Stimulated activated CD4-positive, alpha-beta T cell treated with anti-CD3 and anti-CD28 coated beads, TNF-alpha, amount 100 ng/mL, for 48 hours (primary cell): ENCODE results near the gene PCDHA5.
A peak's percentile ranks its signal among the peaks of the same experiment; 100 is the strongest.
"Not testable (repeated sequence)": the region's sequence is repeated elsewhere in the genome, so short reads cannot be mapped to it uniquely, and the experiment has no call there.

Source experiments
- DNase-seq, 3 donors: peaks; one replicate each; pipeline ENCODE4 v3.0.0-alpha.2; 2020; ENCODE audit warnings: low read depth in 3 of 3

The PCDHA5 gene

DNA sequence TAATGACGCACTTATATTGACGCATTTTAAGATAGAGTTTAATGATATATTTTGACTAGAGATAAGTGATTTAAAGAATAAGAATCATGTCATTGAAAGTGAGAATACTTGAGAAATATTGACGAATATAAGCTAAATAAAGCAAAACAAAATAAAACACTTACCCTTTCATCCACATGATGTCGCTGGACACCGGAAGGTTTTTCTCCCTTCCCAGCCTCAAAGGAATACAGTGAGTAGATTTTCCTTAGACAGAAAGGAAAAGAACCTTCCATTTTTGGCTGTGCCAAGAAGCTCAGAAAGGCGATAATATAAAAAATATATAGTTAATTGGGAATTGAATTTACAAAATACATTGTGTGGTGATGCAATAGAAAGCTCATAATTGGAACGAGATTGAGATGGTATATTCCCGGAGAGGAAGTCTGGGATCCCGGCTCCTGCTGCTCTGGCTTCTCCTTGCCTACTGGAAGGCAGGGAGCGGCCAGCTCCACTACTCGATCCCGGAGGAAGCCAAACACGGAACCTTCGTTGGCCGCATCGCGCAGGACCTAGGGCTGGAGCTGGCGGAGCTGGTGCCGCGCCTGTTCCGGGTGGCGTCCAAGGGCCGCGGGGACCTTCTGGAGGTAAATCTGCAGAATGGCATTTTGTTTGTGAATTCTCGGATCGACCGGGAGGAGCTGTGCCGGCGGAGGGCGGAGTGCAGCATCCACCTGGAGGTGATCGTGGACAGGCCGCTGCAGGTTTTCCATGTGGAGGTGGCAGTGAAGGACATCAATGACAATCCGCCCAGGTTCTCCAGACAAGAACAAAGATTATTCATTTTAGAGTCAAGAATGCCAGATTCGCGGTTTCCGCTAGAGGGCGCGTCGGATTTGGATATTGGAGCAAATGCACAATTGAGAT, at the start of gene PCDHA5:
PCDHA5 (plus strand) TSS at position 239 of the 906 bp plus-strand sequence.
- DNase-seq = peak in 1 of 3 donors; percentile 23

GRCh38 chr5:140780512-140780911, 40.9 kb upstream of the PCDHA5 start:
- DNase-seq = no peak

DNA sequence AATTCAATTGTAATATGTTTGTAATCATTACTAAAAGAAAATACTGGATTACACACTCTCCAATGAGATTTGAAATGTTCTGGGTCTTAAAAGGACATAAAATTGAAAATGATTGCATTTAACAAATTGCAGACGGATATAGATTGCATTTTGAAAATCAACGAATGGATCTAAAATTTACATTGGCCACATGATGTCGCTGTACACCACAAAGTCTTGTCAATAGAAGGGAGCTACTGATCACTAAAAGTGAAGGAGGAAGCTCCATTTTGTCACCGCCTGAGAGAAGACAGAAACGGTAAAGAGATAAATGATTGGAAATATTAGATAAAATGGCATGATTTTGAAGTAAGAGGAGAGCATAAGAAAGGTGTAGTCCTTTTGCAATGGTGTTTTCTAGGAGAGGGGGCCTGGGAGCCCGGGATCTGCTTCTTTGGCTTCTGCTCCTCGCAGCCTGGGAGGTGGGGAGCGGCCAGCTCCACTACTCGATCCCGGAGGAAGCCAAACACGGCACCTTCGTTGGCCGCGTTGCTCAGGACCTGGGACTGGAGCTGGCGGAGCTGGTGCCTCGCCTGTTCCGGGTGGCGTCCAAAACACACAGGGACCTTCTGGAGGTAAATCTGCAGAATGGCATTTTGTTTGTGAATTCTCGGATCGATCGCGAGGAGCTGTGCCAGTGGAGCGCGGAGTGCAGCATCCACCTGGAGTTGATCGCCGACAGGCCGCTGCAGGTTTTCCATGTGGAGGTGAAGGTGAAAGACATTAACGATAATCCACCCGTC, 35.3 kb upstream of the PCDHA5 start, which contains the start of gene PCDHA1:
PCDHA1 (plus strand) TSS at position 236 of the 782 bp plus-strand sequence.
- DNase-seq = no peak

DNA sequence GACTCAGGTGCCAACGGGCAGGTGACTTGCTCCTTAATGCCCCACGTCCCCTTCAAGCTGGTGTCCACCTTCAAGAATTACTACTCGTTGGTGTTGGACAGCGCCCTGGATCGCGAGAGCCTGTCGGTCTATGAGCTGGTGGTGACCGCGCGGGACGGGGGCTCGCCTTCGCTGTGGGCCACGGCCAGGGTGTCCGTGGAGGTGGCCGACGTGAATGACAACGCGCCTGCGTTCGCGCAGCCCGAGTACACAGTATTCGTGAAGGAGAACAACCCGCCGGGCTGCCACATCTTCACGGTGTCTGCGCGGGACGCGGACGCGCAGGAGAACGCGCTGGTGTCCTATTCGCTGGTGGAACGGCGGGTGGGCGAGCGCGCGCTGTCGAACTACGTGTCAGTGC, 34.0 kb upstream of the PCDHA5 start:
- not testable (repeated sequence) for DNase-seq

DNA sequence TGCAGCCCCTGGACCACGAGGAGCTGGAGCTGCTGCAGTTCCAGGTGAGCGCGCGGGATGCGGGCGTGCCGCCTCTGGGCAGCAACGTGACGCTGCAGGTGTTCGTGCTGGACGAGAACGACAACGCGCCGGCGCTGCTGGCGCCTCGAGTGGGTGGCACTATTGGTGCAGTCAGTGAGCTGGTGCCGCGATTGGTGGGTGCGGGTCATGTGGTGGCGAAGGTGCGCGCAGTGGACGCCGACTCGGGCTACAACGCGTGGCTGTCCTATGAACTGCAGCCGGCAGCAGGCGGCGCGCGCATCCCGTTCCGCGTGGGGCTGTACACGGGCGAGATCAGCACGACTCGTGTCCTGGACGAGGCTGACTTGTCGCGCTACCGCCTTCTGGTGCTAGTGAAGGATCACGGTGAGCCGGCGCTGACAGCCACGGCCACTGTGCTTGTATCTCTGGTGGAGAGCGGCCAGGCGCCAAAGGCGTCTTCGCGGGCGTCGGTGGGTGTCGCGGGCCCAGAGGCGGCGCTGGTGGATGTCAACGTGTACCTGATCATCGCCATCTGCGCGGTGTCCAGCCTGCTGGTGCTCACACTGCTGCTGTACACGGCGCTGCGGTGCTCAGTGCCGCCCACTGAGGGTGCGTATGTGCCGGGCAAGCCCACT, 33.4 kb upstream of the PCDHA5 start:
- not testable (repeated sequence) for DNase-seq

DNA sequence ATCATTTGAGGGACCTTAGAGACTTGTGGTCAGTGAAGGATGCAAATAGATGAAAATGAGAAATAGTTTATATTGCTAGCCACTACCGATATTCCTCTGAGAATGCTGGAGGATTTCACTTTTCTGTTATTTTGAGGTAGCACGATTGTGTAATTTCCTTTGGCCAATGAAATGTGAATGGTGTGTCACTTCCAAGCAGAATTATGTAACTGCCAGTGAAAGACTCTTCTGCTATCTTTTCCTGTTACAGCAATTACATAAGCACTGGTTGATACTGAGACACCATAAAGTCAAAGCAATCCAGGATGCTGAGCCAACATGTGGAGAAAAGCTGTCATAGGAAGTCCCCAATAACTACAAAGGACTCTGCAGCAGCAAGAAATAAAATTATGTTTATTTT, 30.3 kb upstream of the PCDHA5 start:
- DNase-seq = no peak

DNA sequence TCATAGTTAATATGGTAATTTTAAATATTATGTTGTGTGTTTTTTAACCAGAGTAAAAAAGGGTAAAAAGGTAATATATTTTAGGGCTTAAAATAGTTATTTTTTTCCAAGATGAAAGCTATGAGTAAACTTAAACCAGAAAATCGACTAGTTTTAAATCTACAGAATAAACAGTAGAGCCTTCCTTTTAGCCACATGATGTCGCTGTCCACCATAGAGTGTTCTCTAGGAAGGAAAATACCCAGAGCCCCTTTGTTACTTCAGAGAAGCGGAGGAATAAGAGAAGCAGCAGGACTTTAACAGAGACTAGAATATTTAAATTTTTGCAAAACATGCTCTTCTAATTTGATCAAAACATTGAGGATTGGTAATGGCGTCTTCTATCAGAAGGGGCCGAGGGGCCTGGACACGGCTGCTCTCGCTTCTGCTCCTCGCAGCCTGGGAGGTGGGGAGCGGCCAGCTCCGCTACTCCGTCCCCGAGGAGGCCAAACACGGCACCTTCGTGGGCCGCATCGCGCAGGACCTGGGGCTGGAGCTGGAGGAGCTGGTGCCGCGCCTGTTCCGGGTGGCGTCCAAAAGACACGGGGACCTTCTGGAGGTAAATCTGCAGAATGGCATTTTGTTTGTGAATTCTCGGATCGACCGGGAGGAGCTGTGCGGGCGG, 26.7 kb upstream of the PCDHA5 start, which contains the start of gene PCDHA2:
PCDHA2 (plus strand) TSS at position 258 of the 664 bp plus-strand sequence.
- DNase-seq = no peak

DNA sequence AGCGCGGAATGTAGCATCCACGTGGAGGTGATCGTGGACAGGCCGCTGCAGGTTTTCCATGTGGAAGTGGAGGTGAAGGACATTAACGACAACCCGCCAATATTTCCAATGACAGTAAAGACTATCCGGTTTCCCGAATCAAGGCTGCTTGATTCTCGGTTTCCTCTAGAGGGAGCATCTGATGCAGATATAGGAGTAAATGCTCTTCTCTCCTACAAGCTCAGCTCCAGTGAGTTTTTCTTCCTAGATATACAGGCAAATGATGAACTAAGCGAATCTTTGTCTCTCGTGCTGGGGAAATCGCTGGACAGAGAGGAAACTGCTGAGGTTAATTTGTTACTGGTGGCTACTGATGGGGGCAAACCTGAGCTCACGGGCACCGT, 26.2 kb upstream of the PCDHA5 start:
- no peak for DNase-seq

DNA sequence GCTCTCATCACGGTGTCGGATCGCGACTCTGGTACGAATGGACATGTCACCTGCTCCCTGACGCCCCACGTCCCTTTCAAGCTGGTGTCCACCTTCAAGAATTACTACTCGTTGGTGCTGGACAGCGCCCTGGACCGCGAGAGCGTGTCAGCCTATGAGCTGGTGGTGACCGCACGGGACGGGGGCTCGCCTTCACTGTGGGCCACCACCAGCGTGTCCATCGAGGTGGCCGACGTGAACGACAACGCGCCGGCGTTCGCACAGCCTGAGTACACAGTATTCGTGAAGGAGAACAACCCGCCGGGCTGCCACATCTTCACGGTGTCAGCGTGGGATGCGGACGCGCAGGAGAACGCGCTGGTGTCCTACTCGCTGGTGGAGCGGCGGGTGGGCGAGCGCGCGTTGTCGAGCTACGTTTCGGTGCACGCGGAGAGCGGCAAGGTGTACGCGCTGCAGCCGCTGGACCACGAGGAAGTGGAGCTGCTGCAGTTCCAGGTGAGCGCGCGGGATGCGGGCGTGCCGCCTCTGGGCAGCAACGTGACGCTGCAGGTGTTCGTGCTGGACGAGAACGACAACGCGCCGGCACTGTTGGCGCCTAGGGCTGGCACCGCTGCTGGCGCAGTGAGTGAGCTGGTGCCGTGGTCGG, 25.2 kb upstream of the PCDHA5 start:
- not testable (repeated sequence) for DNase-seq

DNA sequence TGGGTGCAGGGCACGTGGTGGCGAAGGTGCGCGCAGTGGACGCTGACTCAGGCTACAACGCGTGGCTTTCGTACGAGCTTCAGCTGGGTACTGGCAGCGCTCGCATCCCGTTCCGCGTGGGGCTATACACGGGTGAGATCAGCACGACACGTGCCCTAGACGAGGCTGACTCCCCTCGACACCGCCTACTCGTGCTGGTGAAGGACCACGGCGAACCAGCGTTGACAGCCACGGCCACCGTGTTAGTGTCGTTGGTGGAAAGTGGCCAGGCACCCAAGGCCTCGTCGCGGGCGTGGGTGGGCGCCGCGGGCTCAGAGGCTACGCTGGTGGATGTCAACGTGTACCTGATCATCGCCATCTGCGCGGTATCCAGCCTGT, 24.7 kb upstream of the PCDHA5 start:
- no peak for DNase-seq

DNA sequence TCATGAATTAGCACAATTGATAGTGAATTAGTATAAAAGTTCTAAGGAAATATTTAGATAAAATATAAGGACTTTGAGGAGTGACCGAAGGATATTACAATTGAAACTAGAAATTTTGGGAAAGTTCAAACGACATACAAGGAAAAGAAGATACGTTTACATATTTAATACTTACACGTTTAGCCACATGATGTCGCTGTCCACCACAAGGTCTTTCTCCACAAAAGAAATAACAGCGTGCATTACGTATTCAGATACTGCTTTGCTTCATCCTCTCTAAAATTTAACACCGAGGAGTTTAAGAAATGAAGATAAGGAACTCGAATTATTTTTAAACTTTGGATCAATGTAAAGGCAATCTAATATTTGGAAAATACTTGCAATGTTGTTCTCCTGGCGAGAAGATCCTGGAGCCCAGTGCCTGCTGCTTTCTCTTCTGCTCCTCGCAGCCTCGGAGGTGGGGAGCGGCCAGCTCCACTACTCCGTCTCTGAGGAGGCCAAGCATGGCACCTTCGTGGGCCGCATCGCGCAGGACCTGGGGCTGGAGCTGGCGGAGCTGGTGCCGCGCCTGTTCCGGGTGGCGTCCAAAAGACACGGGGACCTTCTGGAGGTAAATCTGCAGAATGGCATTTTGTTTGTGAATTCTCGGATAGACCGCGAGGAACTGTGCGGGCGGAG, 20.5 kb upstream of the PCDHA5 start, which contains the start of gene PCDHA3:
PCDHA3 (plus strand) TSS at position 242 of the 678 bp plus-strand sequence.
- no peak for DNase-seq

GRCh38 chr5:140801494-140801841, 19.9 kb upstream of the PCDHA5 start:
- no peak for DNase-seq

DNA sequence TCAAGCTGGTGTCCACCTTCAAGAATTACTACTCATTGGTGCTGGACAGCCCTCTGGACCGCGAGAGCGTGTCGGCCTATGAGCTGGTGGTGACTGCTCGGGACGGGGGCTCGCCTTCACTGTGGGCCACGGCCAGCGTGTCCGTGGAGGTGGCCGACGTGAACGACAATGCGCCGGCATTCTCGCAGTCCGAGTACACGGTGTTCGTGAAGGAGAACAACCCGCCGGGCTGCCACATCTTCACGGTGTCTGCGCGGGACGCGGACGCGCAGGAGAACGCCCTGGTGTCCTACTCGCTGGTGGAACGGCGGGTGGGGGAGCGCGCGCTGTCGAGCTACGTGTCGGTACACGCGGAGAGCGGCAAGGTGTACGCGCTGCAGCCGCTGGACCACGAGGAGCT, 19.0 kb upstream of the PCDHA5 start:
- not testable (repeated sequence) for DNase-seq

- DNase-seq = no peak
These were observed 18.6 kb upstream of the PCDHA5 start for GRCh38 chr5:140802781-140803271.

DNA sequence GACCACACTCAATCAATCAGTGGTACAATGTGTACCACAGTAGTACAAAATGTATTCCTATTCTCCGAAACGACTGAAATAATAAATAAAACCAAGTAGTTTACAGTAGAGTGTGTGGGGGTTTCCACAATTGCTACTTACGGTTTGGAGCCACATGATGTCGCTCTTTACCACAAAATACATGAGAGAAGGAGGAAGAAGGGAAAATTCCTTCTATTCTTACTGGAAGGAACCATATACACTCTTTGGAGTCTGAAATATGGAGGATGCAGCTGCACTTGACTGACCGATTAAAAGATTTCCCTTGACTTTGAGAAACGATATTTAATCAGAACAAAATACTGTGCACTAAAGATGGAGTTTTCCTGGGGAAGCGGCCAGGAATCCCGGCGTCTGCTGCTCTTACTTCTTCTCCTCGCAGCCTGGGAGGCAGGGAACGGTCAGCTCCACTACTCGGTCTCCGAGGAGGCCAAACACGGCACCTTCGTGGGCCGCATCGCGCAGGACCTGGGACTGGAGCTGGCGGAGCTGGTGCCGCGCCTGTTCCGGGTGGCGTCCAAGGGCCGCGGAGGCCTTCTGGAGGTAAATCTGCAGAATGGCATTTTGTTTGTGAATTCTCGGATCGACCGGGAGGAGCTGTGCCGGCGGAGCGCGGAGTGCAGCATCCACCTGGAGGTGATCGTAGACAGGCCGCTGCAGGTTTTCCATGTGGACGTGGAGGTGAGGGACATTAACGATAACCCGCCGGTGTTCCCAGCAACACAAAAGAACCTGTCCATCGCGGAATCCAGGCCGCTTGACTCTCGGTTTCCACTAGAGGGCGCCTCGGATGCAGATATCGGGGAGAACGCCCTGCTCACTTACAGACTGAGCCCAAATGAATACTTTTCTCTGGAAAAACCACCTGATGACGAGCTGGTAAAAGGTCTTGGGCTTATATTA, 14.3 kb upstream of the PCDHA5 start, which contains the start of gene PCDHA4:
PCDHA4 (plus strand) TSS at position 235 of the 942 bp plus-strand sequence.
- DNase-seq = peak in 2 of 3 donors; percentile 11 to 16

DNA sequence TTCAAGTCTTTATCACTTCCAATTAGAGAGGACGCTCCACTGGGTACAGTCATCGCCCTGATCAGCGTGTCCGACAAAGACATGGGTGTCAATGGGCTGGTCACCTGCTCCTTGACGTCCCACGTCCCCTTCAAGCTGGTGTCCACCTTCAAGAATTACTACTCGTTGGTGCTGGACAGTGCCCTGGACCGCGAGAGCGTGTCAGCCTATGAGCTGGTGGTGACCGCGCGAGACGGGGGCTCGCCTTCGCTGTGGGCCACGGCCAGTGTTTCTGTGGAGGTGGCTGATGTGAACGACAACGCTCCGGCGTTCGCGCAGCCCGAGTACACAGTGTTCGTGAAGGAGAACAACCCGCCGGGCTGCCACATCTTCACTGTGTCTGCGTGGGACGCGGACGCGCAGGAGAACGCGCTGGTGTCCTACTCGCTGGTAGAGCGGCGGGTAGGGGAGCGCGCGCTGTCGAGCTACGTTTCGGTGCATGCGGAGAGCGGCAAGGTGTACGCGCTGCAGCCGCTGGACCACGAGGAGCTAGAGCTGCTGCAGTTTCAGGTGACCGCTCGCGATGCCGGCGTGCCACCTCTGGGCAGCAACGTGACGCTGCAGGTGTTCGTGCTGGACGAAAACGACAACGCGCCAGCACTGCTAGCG, 13.0 kb upstream of the PCDHA5 start:
- DNase-seq = not testable (repeated sequence)

GRCh38 chr5:140808889-140809291, 12.5 kb upstream of the PCDHA5 start:
- DNase-seq = no peak

GRCh38 chr5:140822281-140822629, 842 bp downstream of the PCDHA5 start:
- DNase-seq = no peak

- DNase-seq = not testable (repeated sequence)
These were observed 1.6 kb downstream of the PCDHA5 start for GRCh38 chr5:140822969-140823368.
